Fibroblast of pulmonary artery (primary cell): ENCODE measurements around the gene CSN1S1.

Experiments used
- DNase-seq: peaks from one replicate; pipeline ENCODE4 v3.0.0-alpha.2; 2010; ENCODE audit warnings: low read depth
- H3K4me3 ChIP-seq: replicated peaks from 2 replicates; pipeline ENCODE4 v1.5.1; 2011; ENCODE audit warnings: low read depth, mild to moderate bottlenecking, control low read depth, low read length, moderate library complexity
- CTCF ChIP-seq: IDR thresholded peaks from 2 replicates; pipeline ENCODE4 v1.5.1; 2011; ENCODE audit warnings: mild to moderate bottlenecking, control low read depth, low read length, inconsistent platforms; ENCODE audit errors: missing control alignments

Gene CSN1S1

GRCh38 chr4:69951602-69952001 lies 20.7 kb downstream of the CSN1S1 start:
- no peak overlapping the region for H3K4me3 ChIP-seq
- peak; percentile 11 for DNase-seq
- TF ChIP-seq CTCF: no peak

- DNase-seq: no peak
- H3K4me3 ChIP-seq: no peak overlapping the region
- TF ChIP-seq CTCF: no peak
Observed at GRCh38 chr4:69957209-69957608, 26.3 kb downstream of the CSN1S1 start.

- no peak within 1 kb of the TSS for H3K4me3 ChIP-seq
- TF ChIP-seq CTCF: no peak
- DNase-seq: no peak
Observed at GRCh38 chr4:69965628-69966027, 34.8 kb downstream of the CSN1S1 start, which contains the start of gene CSN2. Gene CSN2 (minus strand): TSS chr4:69965728. CDS start chr4:69960995, 4,733 bp downstream.

- no peak for TF ChIP-seq CTCF
- no peak overlapping the region for H3K4me3 ChIP-seq
- DNase-seq: peak; percentile 6
Observed at GRCh38 chr4:69970071-69970470, 39.2 kb downstream of the CSN1S1 start.

GRCh38 chr4:69974631-69975030 lies 43.8 kb downstream of the CSN1S1 start:
- H3K4me3 ChIP-seq: no peak overlapping the region
- no peak for TF ChIP-seq CTCF
- no peak for DNase-seq

- peak; percentile 23 for DNase-seq
Observed at GRCh38 chr4:69977582-69977981, 46.7 kb downstream of the CSN1S1 start.

More at GRCh38 chr4:69977582-69977981, 46.7 kb downstream of the CSN1S1 start:
- TF ChIP-seq CTCF: no peak
- H3K4me3 ChIP-seq: no peak overlapping the region
